Dermis blood vessel endothelial cell (primary cell): ENCODE results near the gene SGCA. TPM values are rescaled to one million over a fixed set of nuclear protein-coding genes. Genes with fewer than 3 reads are reported as not detected.

Experiments
- DNase-seq: peaks from one replicate; pipeline ENCODE4 v3.0.0; 2010
- total RNA-seq: library from RNA; depleted of rRNA; stranded (reverse); fragments of >200 nt; gene quantifications from 2 replicates; pipeline ENCODE4 v1.2.3, GENCODE V29; 2014

The SGCA gene
- total RNA-seq, 1 donor from 2014 or later, result not detected

- DNase-seq, result no peak
Measured at GRCh38 chr17:50167371-50167770, 1.6 kb downstream of the SGCA start.

GRCh38 chr17:50168319-50168718 lies 2.5 kb downstream of the SGCA start:
- DNase-seq, result no peak

GRCh38 chr17:50169121-50169764 lies 3.4 kb downstream of the SGCA start:
- DNase-seq, result peak; percentile 77

- no peak for DNase-seq
Measured at GRCh38 chr17:50169881-50170459, 4.2 kb downstream of the SGCA start.

- DNase-seq, result no peak
Measured at GRCh38 chr17:50170662-50171370, 5.0 kb downstream of the SGCA start.

- DNase-seq, result no peak
Measured at GRCh38 chr17:50171371-50172071, 5.7 kb downstream of the SGCA start.

- no peak for DNase-seq
Measured at GRCh38 chr17:50172130-50172529, 6.3 kb downstream of the SGCA start.

GRCh38 chr17:50172936-50173334 lies 7.1 kb downstream of the SGCA start:
- DNase-seq, result no peak

- peak; percentile 37 for DNase-seq
Measured at GRCh38 chr17:50173335-50173941, 7.6 kb downstream of the SGCA start.

GRCh38 chr17:50174444-50174843 lies 8.6 kb downstream of the SGCA start:
- DNase-seq, result no peak

GRCh38 chr17:50175035-50175807 lies 9.4 kb downstream of the SGCA start:
- DNase-seq, result no peak

- no peak for DNase-seq
Measured at GRCh38 chr17:50176559-50177357, 11.0 kb downstream of the SGCA start.

- DNase-seq, result no peak
Measured at GRCh38 chr17:50177476-50177875, 11.7 kb downstream of the SGCA start.

GRCh38 chr17:50177983-50178834 lies 12.4 kb downstream of the SGCA start:
- peak; percentile 85 for DNase-seq

GRCh38 chr17:50180111-50180510 lies 14.3 kb downstream of the SGCA start:
- no peak for DNase-seq

- no peak for DNase-seq
Measured at GRCh38 chr17:50180620-50181019, 14.8 kb downstream of the SGCA start.

- no peak for DNase-seq
Measured at GRCh38 chr17:50181144-50181543, 15.3 kb downstream of the SGCA start.

GRCh38 chr17:50181591-50182560 lies 16.1 kb downstream of the SGCA start:
- no peak for DNase-seq

- no peak for DNase-seq
Measured at GRCh38 chr17:50182783-50183420, 17.1 kb downstream of the SGCA start.
